Esophagus muscularis mucosa (tissue), 4 donors: ENCODE measurements around the gene CPED1. TPM values are rescaled to one million over a fixed set of nuclear protein-coding genes. Genes with fewer than 3 reads are reported as not detected.

Experiments
- DNase-seq: peaks from one replicate; pipeline ENCODE4 v3.0.0-alpha.2; 2017; ENCODE audit errors: extremely low spot score
- H3K27ac ChIP-seq, 4 donors: fragments of 200-600 bp; sonication (generic); replicated peaks in 1 of 4; 1 replicate in 3 of 4; 2 replicates in 1 of 4; pipeline ENCODE4 v1.5.1; 2016 to 2019; ENCODE audit warnings: mild to moderate bottlenecking in 1 of 4
- H3K27me3 ChIP-seq, 4 donors: fragments of 200-600 bp; sonication (generic); one replicate each; pipeline versions ENCODE4 v1.5.1 to v1.6.0; 2016 to 2019
- H3K36me3 ChIP-seq, 4 donors: fragments of 200-600 bp; sonication (generic); one replicate each; pipeline ENCODE4 v1.5.1; 2016 to 2019
- H3K4me1 ChIP-seq, 4 donors: fragments of 200-600 bp; sonication (generic); one replicate each; pipeline ENCODE4 v1.5.1; 2016 to 2019
- H3K4me3 ChIP-seq, 4 donors: fragments of 200-600 bp; sonication (generic); 1 replicate in 2 of 4; 2 replicates in 2 of 4; pipeline ENCODE4 v1.5.1; 2016 to 2019; ENCODE audit warnings: mild to moderate bottlenecking in 4 of 4, moderate library complexity in 1 of 4
- H3K9me3 ChIP-seq, 4 donors: fragments of 200-600 bp; sonication (generic); 1 replicate in 3 of 4; 2 replicates in 1 of 4; pipeline ENCODE4 v1.5.1; 2016 to 2019
- CTCF ChIP-seq, 3 experiments: fragments of 200-600 bp in 2 of 3; fragments of 450-650 bp in 1 of 3; sonication (generic) in 2 of 3; IDR thresholded peaks; one replicate each; pipeline ENCODE4 v1.5.1; 2017 to 2019; ENCODE audit warnings: antibody characterized with exemption in 3 of 3, mild to moderate bottlenecking in 2 of 3, moderate library complexity in 1 of 3
- EP300 ChIP-seq: sonication (generic); formaldehyde crosslinking; IDR thresholded peaks from one replicate; pipeline ENCODE4 v1.6.1; 2017; ENCODE audit warnings: antibody characterized with exemption
- POLR2A ChIP-seq: fragments of 450-650 bp; IDR thresholded peaks from one replicate; pipeline ENCODE4 v1.6.1; 2017; ENCODE audit warnings: antibody characterized with exemption, moderate library complexity, mild to moderate bottlenecking, low read depth
- POLR2AphosphoS5 ChIP-seq, 2 donors: sonication (generic); formaldehyde crosslinking; IDR thresholded peaks; one replicate each; pipeline ENCODE4 v1.6.1; 2017; ENCODE audit warnings: antibody characterized with exemption in 2 of 2
- WGBS: methylation state at CpG from one replicate; pipeline ENCODE4 v1.1.5; 2018; 5-methylcytosine and 5-hydroxymethylcytosine counted together
- intact Hi-C: fragments of 100-400 bp; cut with DNase I; formaldehyde crosslinking; loops from one replicate; pipeline ENCODE4 v1.15.1; 2023
- small RNA-seq, 3 donors: library from RNA; depleted of rRNA; stranded (forward); fragments of <200 nt; gene quantifications; one replicate each; pipeline ENCODE3, GENCODE V24; 2016
- total RNA-seq, 4 donors: library from RNA; depleted of rRNA; stranded (reverse); fragments of >200 nt; gene quantifications; one replicate each; pipeline versions ENCODE4 v1.1.0 to v1.2.1, GENCODE V29; 2016

Gene CPED1
- total RNA-seq, 4 donors from 2014 or later, result 28.1 to 81.8 (median 32.0) TPM

GRCh38 chr7:121343302-121343701 lies 354.8 kb downstream of the CPED1 start:
- H3K36me3 ChIP-seq, result peaks cover 0 to 12% (median 9%) of the 10 kb centered on the region in 4 donors
- intact Hi-C loops, result no loop called here
- no peak overlapping the region for H3K4me3 ChIP-seq
- no peak for DNase-seq
- H3K9me3 ChIP-seq, result no peaks in the 10 kb centered on the region
- 60% methylated on average over 3 of the region's 3 CpGs for WGBS
- H3K4me1 ChIP-seq, result no peaks in the 10 kb centered on the region
- no peak overlapping the region for H3K27ac ChIP-seq
- TF ChIP-seq POLR2A, result no peak
- TF ChIP-seq EP300, result no peak
- no peak for TF ChIP-seq CTCF (IDR thresholded peaks at IDR 0.05)
- TF ChIP-seq POLR2AphosphoS5 (IDR thresholded peaks at IDR 0.05), result no peak
- no peaks in the 10 kb centered on the region for H3K27me3 ChIP-seq

GRCh38 chr7:121344093-121344492 lies 355.6 kb downstream of the CPED1 start:
- TF ChIP-seq EP300, result no peak
- no peak for TF ChIP-seq POLR2AphosphoS5 (IDR thresholded peaks at IDR 0.05)
- TF ChIP-seq CTCF (IDR thresholded peaks at IDR 0.05), result no peak
- no peak for TF ChIP-seq POLR2A
- no peaks in the 10 kb centered on the region for H3K27me3 ChIP-seq
- H3K27ac ChIP-seq, result no peak overlapping the region
- no peak overlapping the region for H3K4me3 ChIP-seq
- H3K4me1 ChIP-seq, result no peaks in the 10 kb centered on the region
- DNase-seq, result no peak
- peaks cover 0 to 12% (median 9%) of the 10 kb centered on the region in 4 donors for H3K36me3 ChIP-seq
- WGBS, result 88% methylated on average over 2 of the region's 2 CpGs
- H3K9me3 ChIP-seq, result no peaks in the 10 kb centered on the region
- intact Hi-C loops, result no loop called here

DNA sequence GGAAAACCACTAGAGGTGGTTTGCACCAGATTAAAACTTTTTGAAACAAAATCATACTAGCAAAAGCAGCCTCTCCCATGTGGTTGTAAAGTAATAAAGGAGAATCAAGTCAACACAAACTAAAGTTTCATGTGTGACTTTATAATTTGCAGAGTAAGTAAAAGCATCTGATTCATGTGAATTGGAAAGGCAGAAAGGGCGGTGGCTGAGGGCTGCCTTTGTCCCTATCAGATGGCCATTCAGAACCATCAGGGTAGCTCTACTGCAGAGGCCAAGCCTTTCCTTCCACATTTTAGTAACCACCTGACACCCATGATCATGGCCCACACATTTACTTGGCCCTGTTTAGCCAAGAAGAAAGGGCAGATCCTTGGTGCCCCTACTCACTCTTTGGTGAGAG lies 356.0 kb downstream of the CPED1 start:
- whole genome bisulfite sequencing, result 100% methylated on average over 1 of the region's 1 CpG

More for the DNA sequence above, 356.0 kb downstream of the CPED1 start:
- no peak for TF ChIP-seq EP300
- TF ChIP-seq POLR2AphosphoS5 (IDR thresholded peaks at IDR 0.05), result no peak
- TF ChIP-seq POLR2A, result no peak
- no peak for TF ChIP-seq CTCF (IDR thresholded peaks at IDR 0.05)
- H3K9me3 ChIP-seq, result no peaks in the 10 kb centered on the region
- peaks cover 0 to 12% (median 9%) of the 10 kb centered on the region in 4 donors for H3K36me3 ChIP-seq
- intact Hi-C loops, result no loop called here
- H3K27ac ChIP-seq, result no peak overlapping the region
- no peaks in the 10 kb centered on the region for H3K4me1 ChIP-seq
- no peaks in the 10 kb centered on the region for H3K27me3 ChIP-seq
- no peak overlapping the region for H3K4me3 ChIP-seq
- no peak for DNase-seq

Small RNAs within 50 kb of the gene (small RNA-seq; reads per million reads assigned to genes)
- gene HMGN1P18 (0 reads per million in 3 donors), gene RNA5SP240 (0 reads per million in 3 donors), gene RNA5SP241 (0 reads per million in 3 donors), gene RNU6-517P (0 reads per million in 3 donors)

Other genes starting within 250 kb of the CPED1 start
- gene TSPAN12, start 130.6 kb upstream of the CPED1 start, total RNA-seq, result 10 to 100 TPM in 2 of 4 donors, 1 to 10 TPM in 2; 6.5 to 17.7 (median 10.1) TPM
- gene ING3, start 37.9 kb upstream of the CPED1 start, total RNA-seq, result 10 to 100 TPM; 12.6 to 19.4 (median 14.9) TPM